ENCODE results near the gene APLF.
"Not testable (repeated sequence)": the region's sequence is repeated elsewhere in the genome, so short reads cannot be mapped to it uniquely, and the experiment has no call there.

Gene APLF

GRCh38 chr2:68560545-68560944 is 93.2 kb downstream of the APLF start:
- Histone ChIP-seq H3K27ac (ENCODE audit: low read depth, low read length) (no peak overlapping the region), H3K27me3 (ENCODE audit: insufficient read depth, low read length) (no peaks in the 10 kb centered on the region), H3K4me3 (ENCODE audit: low read depth, low read length) (no peak overlapping the region), H3K79me2 (ENCODE audit: control insufficient read depth, insufficient read depth, low read length, unreplicated experiment) (no peaks in the 10 kb centered on the region), H2AFZ (ENCODE audit: low read length, unreplicated experiment) (no peak overlapping the region), H3K36me3 (ENCODE audit: insufficient read depth, low read length) (no peaks in the 10 kb centered on the region), H3K4me1 (ENCODE audit: control insufficient read depth, insufficient read depth, low read length, unreplicated experiment) (no peaks in the 10 kb centered on the region)

DNA sequence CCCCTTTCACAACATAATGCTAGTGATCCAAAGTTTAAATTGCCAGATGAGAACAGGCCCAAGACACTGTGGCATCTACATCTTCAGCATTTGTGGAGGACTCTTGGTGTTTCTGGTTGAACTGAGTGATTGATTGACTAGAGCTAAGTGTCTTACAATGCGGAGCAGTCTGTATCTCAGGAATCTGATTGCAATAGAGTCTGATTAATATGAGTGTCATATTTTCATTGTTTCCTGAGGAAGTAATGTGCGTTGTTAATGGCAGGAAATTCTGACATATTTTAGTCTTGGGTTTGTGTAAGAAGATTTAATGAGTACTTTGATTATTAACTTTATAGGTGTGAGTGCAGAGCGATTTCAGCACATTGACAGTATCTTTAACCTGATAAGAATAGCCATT is 94.0 kb downstream of the APLF start:
- Histone ChIP-seq H3K27ac (ENCODE audit: low read depth, low read length) (no peak overlapping the region), H2AFZ (ENCODE audit: low read length, unreplicated experiment) (no peak overlapping the region)

DNA sequence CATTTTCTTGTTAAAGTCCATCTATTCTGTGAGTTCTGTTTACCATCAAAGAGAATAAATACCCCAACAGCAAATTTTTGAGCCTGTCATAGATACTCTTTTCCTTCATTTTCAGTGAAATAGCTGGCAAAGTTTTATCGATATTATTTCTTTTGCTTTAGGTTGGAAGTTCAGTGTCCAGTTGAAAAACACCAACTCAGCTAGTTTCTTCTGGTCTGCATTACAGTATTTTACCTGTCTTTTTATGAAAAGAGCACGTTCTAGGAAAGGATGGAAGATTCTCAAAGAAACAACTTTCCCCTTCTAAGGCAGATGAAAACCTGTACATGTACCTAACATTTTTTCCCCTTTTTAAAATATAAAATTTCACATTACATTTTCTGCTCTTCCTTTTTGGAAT is 95.5 kb downstream of the APLF start:
- H3K4me1 ChIP-seq (ENCODE audit: control insufficient read depth, insufficient read depth, low read length, unreplicated experiment), result peaks cover 8% of the 10 kb centered on the region
- H3K27me3 ChIP-seq (ENCODE audit: insufficient read depth, low read length), result no peaks in the 10 kb centered on the region
- H3K79me2 ChIP-seq (ENCODE audit: control insufficient read depth, insufficient read depth, low read length, unreplicated experiment), result no peaks in the 10 kb centered on the region
- no peaks in the 10 kb centered on the region for H3K36me3 ChIP-seq (ENCODE audit: insufficient read depth, low read length)
- H2AFZ ChIP-seq (ENCODE audit: low read length, unreplicated experiment), result no peak overlapping the region
- H3K27ac ChIP-seq (ENCODE audit: low read depth, low read length), result no peak overlapping the region
- no peak overlapping the region for H3K4me3 ChIP-seq (ENCODE audit: low read depth, low read length)

More for the DNA sequence above, 94.0 kb downstream of the APLF start:
- Histone ChIP-seq H3K79me2 (ENCODE audit: control insufficient read depth, insufficient read depth, low read length, unreplicated experiment) (no peaks in the 10 kb centered on the region), H3K27me3 (ENCODE audit: insufficient read depth, low read length) (no peaks in the 10 kb centered on the region), H3K4me1 (ENCODE audit: control insufficient read depth, insufficient read depth, low read length, unreplicated experiment) (peaks cover 7% of the 10 kb centered on the region), H3K36me3 (ENCODE audit: insufficient read depth, low read length) (no peaks in the 10 kb centered on the region), H3K4me3 (ENCODE audit: low read depth, low read length) (no peak overlapping the region)

- Histone ChIP-seq H3K4me3 (ENCODE audit: low read depth, low read length) (no peak overlapping the region), H2AFZ (ENCODE audit: low read length, unreplicated experiment) (no peak overlapping the region), H3K4me1 (ENCODE audit: control insufficient read depth, insufficient read depth, low read length, unreplicated experiment) (peaks cover 8% of the 10 kb centered on the region), H3K79me2 (ENCODE audit: control insufficient read depth, insufficient read depth, low read length, unreplicated experiment) (no peaks in the 10 kb centered on the region), H3K36me3 (ENCODE audit: insufficient read depth, low read length) (no peaks in the 10 kb centered on the region), H3K27ac (ENCODE audit: low read depth, low read length) (no peak overlapping the region), H3K27me3 (ENCODE audit: insufficient read depth, low read length) (no peaks in the 10 kb centered on the region)
Measured at GRCh38 chr2:68564426-68564825, 97.0 kb downstream of the APLF start.

- Histone ChIP-seq H2AFZ (ENCODE audit: low read length, unreplicated experiment) (no peak overlapping the region), H3K27me3 (ENCODE audit: insufficient read depth, low read length) (no peaks in the 10 kb centered on the region), H3K27ac (ENCODE audit: low read depth, low read length) (no peak overlapping the region), H3K79me2 (ENCODE audit: control insufficient read depth, insufficient read depth, low read length, unreplicated experiment) (no peaks in the 10 kb centered on the region), H3K36me3 (ENCODE audit: insufficient read depth, low read length) (no peaks in the 10 kb centered on the region), H3K4me1 (ENCODE audit: control insufficient read depth, insufficient read depth, low read length, unreplicated experiment) (peaks cover 8% of the 10 kb centered on the region), H3K4me3 (ENCODE audit: low read depth, low read length) (no peak overlapping the region)
Measured at GRCh38 chr2:68565273-68565672, 97.9 kb downstream of the APLF start.

DNA sequence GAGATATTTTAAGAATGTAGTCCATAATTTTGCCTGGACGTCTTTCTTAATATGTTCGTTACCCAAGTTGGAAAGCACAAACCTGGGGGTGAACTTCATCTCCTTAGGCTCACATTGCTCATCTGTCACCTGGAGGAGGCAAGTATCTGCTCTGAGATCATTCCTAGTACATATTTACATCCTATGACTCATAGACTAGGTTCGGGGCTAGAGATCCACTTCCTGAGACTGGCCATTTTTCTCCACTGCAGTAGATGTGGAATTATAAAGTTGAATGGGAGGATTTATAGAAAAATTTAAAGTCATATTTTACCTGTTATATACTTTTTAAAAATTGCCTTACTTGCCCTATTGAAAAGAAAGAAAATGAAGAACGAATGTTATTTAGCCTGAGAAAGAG is 98.5 kb downstream of the APLF start:
- Histone ChIP-seq H3K4me3 (ENCODE audit: low read depth, low read length) (no peak overlapping the region), H3K36me3 (ENCODE audit: insufficient read depth, low read length) (no peaks in the 10 kb centered on the region), H3K27me3 (ENCODE audit: insufficient read depth, low read length) (no peaks in the 10 kb centered on the region), H3K27ac (ENCODE audit: low read depth, low read length) (no peak overlapping the region), H3K4me1 (ENCODE audit: control insufficient read depth, insufficient read depth, low read length, unreplicated experiment) (peaks cover 8% of the 10 kb centered on the region), H3K79me2 (ENCODE audit: control insufficient read depth, insufficient read depth, low read length, unreplicated experiment) (no peaks in the 10 kb centered on the region), H2AFZ (ENCODE audit: low read length, unreplicated experiment) (no peak overlapping the region)

GRCh38 chr2:68566362-68566761 is 99.0 kb downstream of the APLF start:
- no peak overlapping the region for H2AFZ ChIP-seq (ENCODE audit: low read length, unreplicated experiment)
- no peaks in the 10 kb centered on the region for H3K79me2 ChIP-seq (ENCODE audit: control insufficient read depth, insufficient read depth, low read length, unreplicated experiment)
- H3K4me3 ChIP-seq (ENCODE audit: low read depth, low read length), result no peak overlapping the region
- no peaks in the 10 kb centered on the region for H3K36me3 ChIP-seq (ENCODE audit: insufficient read depth, low read length)
- H3K27ac ChIP-seq (ENCODE audit: low read depth, low read length), result no peak overlapping the region
- H3K4me1 ChIP-seq (ENCODE audit: control insufficient read depth, insufficient read depth, low read length, unreplicated experiment), result peaks cover 8% of the 10 kb centered on the region
- H3K27me3 ChIP-seq (ENCODE audit: insufficient read depth, low read length), result no peaks in the 10 kb centered on the region

- no peak overlapping the region for H3K4me3 ChIP-seq (ENCODE audit: low read depth, low read length)
- H3K36me3 ChIP-seq (ENCODE audit: insufficient read depth, low read length), result no peaks in the 10 kb centered on the region
- H3K4me1 ChIP-seq (ENCODE audit: control insufficient read depth, insufficient read depth, low read length, unreplicated experiment), result peaks cover 8% of the 10 kb centered on the region
- no peak overlapping the region for H2AFZ ChIP-seq (ENCODE audit: low read length, unreplicated experiment)
- H3K79me2 ChIP-seq (ENCODE audit: control insufficient read depth, insufficient read depth, low read length, unreplicated experiment), result no peaks in the 10 kb centered on the region
- H3K27me3 ChIP-seq (ENCODE audit: insufficient read depth, low read length), result no peaks in the 10 kb centered on the region
- H3K27ac ChIP-seq (ENCODE audit: low read depth, low read length), result no peak overlapping the region
Measured at GRCh38 chr2:68568116-68568515, 100.7 kb downstream of the APLF start.

- Histone ChIP-seq H3K4me3 (ENCODE audit: low read depth, low read length) (no peak overlapping the region), H3K27me3 (ENCODE audit: insufficient read depth, low read length) (no peaks in the 10 kb centered on the region), H2AFZ (ENCODE audit: low read length, unreplicated experiment) (no peak overlapping the region), H3K4me1 (ENCODE audit: control insufficient read depth, insufficient read depth, low read length, unreplicated experiment) (peaks cover 8% of the 10 kb centered on the region), H3K27ac (ENCODE audit: low read depth, low read length) (no peak overlapping the region), H3K79me2 (ENCODE audit: control insufficient read depth, insufficient read depth, low read length, unreplicated experiment) (no peaks in the 10 kb centered on the region), H3K36me3 (ENCODE audit: insufficient read depth, low read length) (no peaks in the 10 kb centered on the region)
Measured at GRCh38 chr2:68569604-68570003, 102.2 kb downstream of the APLF start.

DNA sequence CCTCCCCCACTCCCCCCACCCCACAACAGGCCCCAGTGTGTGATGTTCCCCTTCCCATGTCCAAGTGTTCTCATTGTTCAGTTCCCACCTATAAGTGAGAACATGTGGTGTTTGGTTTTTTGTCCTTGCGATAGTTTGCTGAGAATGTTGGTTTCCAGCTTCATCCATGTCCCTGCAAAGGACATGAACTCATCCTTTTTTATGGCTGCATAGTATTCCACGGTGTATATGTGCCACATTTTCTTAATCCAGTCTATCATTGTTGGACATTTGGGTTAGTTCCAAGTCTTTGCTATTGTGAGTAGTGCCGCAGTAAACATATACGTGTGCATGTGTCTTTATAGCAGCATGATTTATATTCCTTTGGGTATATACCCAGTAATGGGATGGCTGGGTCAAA is 103.0 kb downstream of the APLF start:
- not testable (repeated sequence) for H3K36me3 ChIP-seq (ENCODE audit: insufficient read depth, low read length); H3K4me1 ChIP-seq (ENCODE audit: control insufficient read depth, insufficient read depth, low read length, unreplicated experiment); H2AFZ ChIP-seq (ENCODE audit: low read length, unreplicated experiment); H3K27ac ChIP-seq (ENCODE audit: low read depth, low read length); H3K79me2 ChIP-seq (ENCODE audit: control insufficient read depth, insufficient read depth, low read length, unreplicated experiment); H3K4me3 ChIP-seq (ENCODE audit: low read depth, low read length); H3K27me3 ChIP-seq (ENCODE audit: insufficient read depth, low read length)

DNA sequence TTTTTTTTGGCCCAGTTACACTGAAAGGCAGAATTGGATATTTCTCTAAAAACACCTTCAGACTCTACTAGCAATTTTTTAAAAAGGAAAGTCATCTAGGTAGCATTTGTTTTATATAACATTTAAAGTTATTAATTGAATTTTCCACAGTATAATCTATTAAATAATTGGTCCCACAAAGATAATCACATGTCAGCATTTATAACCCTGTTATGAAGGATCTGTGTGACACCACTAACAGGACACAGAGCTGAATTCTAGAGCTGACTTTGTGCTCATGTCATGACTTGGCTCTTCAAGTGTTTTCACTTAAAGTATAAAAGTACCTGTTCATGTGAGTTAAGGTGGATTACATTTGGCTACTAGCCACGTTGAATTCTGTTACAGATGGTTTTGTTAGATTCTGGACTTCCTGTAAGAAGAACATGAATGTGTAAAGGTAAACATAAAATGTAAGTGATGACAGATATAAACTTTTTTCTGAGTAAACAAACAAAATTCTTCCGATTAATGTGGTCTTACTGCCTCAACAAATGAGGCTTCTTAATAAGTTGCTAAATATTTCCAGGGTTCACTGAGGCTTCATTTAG is 106.9 kb downstream of the APLF start:
- H3K27ac ChIP-seq (ENCODE audit: low read depth, low read length), result no peak overlapping the region
- H3K4me1 ChIP-seq (ENCODE audit: control insufficient read depth, insufficient read depth, low read length, unreplicated experiment), result no peaks in the 10 kb centered on the region
- H3K4me3 ChIP-seq (ENCODE audit: low read depth, low read length), result no peak overlapping the region
- no peak overlapping the region for H2AFZ ChIP-seq (ENCODE audit: low read length, unreplicated experiment)
- H3K79me2 ChIP-seq (ENCODE audit: control insufficient read depth, insufficient read depth, low read length, unreplicated experiment), result no peaks in the 10 kb centered on the region
- no peaks in the 10 kb centered on the region for H3K27me3 ChIP-seq (ENCODE audit: insufficient read depth, low read length)
- peaks cover 2% of the 10 kb centered on the region; the same call in 1 of the 2 replicates for H3K36me3 ChIP-seq (ENCODE audit: insufficient read depth, low read length)

All from ACC112 (cell line).